Measurements from ENCODE around the gene CTNS.
"Not testable (repeated sequence)": the region's sequence is repeated elsewhere in the genome, so short reads cannot be mapped to it uniquely, and the experiment has no call there.

The CTNS gene

DNA sequence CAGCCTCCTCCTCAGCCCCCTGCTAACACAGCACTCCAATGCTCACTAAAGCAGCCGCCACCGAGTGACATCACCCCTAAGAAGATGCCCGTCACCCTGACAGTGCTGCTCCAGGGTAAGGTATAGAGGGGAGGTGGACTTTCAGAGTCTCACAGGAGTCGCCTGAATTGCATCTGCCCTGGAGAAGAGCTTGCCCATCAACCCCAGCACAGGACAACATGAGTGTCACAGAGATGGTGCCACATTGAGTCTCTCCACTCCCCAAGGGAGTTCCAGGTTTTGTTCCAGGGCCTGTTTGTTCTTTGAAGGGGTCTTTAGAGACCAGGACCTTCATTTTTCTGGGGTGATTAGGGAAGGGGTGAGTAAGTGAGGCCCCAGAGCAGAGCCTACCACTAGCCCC is 61.6 kb downstream of the CTNS start:
- TF ChIP-seq, protein P1, sequence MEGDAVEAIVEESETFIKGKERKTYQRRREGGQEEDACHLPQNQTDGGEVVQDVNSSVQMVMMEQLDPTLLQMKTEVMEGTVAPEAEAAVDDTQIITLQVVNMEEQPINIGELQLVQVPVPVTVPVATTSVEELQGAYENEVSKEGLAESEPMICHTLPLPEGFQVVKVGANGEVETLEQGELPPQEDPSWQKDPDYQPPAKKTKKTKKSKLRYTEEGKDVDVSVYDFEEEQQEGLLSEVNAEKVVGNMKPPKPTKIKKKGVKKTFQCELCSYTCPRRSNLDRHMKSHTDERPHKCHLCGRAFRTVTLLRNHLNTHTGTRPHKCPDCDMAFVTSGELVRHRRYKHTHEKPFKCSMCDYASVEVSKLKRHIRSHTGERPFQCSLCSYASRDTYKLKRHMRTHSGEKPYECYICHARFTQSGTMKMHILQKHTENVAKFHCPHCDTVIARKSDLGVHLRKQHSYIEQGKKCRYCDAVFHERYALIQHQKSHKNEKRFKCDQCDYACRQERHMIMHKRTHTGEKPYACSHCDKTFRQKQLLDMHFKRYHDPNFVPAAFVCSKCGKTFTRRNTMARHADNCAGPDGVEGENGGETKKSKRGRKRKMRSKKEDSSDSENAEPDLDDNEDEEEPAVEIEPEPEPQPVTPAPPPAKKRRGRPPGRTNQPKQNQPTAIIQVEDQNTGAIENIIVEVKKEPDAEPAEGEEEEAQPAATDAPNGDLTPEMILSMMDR (IDR thresholded peaks at IDR 0.05; ENCODE audit: extremely low read depth, insufficient read depth, missing control alignments), result no peak
- in situ Hi-C loops (cut with MboI; ENCODE audit: low pct_unique_long_range_greater_than_20kb, low sequenced_read_pairs, unreplicated experiment), result no loop called here
- DNase-seq (ENCODE audit: low spot score), result no peak

DNA sequence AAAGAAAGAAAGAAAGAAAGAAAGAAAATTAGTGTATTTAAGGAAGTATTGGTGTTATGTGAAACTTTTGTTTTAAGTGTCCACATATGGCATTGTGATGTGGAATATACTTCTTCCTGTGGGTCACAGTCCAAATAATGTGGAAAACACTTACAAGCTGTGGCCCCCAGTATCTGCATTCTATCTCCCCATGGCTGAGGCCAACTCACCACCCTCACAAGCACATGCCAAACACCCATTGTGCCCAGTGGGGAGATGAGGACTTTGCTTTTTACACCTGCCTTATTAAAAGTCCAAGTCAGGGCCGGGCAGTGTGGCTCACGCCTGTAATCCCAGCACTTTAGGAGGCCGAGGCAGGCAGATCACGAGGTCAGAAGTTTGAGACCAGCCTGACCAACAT is 63.4 kb downstream of the CTNS start:
- DNase-seq (ENCODE audit: low spot score), result no peak
- in situ Hi-C loops (cut with MboI; ENCODE audit: low pct_unique_long_range_greater_than_20kb, low sequenced_read_pairs, unreplicated experiment), result no loop called here
- TF ChIP-seq, protein P1 (IDR thresholded peaks at IDR 0.05; ENCODE audit: extremely low read depth, insufficient read depth, missing control alignments), result no peak

DNA sequence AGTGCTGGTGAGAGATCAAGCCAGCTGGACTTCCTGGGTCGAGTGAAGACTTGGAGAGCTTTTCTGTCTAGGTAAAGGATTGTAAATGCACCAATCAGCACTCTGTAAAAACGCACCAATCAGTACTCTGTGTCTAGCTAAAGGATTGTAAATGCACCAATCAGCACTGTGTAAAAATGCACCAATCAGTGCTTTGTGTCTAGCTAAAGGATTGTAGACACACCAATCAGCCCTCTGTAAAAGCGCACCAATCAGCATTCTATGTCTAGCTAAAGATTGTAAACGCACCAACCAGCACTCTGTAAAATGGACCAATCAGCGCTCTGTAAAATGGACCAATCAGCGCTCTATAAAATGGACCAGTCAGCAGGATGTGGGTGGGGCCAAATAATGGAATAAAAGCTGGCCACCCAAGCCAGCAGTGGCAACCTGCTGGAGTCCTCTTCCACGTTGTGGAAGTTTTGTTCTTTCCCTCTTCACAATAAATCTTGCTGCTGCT is 65.5 kb downstream of the CTNS start:
- in situ Hi-C loops (cut with MboI; ENCODE audit: low pct_unique_long_range_greater_than_20kb, low sequenced_read_pairs, unreplicated experiment); DNase-seq (ENCODE audit: low spot score): not testable (repeated sequence)

DNA sequence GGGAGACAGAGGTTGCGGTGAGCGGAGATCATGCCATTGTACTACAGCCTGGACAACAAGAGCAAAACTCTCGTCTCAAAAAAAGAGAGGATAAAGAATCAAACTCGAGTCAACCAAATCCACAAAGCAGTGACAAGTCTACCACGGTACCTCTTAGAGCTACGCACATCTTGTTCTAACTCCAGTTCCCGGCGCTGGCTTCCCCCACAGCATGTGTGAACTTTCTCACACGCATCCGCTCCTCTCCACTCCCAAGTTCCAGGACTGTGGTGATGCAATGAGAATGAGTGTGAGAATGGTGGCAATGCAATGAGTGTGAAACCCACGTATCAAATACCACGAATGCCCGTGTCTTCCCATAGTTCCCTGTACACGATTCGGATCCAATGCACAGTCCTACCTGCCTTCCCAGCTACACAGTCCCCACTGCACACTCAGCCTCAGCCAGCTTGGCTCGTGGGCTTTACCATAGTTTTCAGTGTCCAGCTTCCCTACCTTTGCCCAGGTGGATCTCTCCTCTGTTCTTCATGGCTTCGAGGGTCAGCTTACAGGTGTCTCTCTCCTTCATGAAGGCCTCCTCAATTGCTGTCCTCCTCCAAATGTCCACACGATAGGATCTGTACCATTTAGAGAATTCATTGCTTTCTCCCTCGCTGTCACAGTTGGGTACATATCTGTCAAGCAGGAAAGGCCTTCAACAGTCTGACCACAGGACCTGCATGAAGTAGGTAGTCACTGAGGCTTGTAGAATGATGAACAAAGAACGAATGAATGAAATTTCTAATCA is 68.6 kb downstream of the CTNS start:
- DNase-seq (ENCODE audit: low spot score), result no peak
- TF ChIP-seq, protein P1 (IDR thresholded peaks at IDR 0.05; ENCODE audit: extremely low read depth, insufficient read depth, missing control alignments), result no peak
- in situ Hi-C loops (cut with MboI; ENCODE audit: low pct_unique_long_range_greater_than_20kb, low sequenced_read_pairs, unreplicated experiment), result no loop called here

DNA sequence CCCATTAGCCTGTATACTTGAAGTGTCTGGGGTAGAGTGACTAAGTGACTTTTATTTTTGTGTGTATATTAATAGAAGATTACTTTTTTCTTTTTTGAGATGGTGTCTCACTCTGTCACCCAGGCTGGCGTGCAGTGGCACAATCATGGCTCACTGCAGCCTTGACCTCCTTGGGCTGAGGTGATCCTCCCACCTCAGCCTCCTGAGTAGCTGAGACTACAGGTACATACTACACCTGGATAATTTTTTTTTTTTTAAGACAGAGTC is 69.1 kb downstream of the CTNS start:
- DNase-seq (ENCODE audit: low spot score); in situ Hi-C loops (cut with MboI; ENCODE audit: low pct_unique_long_range_greater_than_20kb, low sequenced_read_pairs, unreplicated experiment): not testable (repeated sequence)

DNA sequence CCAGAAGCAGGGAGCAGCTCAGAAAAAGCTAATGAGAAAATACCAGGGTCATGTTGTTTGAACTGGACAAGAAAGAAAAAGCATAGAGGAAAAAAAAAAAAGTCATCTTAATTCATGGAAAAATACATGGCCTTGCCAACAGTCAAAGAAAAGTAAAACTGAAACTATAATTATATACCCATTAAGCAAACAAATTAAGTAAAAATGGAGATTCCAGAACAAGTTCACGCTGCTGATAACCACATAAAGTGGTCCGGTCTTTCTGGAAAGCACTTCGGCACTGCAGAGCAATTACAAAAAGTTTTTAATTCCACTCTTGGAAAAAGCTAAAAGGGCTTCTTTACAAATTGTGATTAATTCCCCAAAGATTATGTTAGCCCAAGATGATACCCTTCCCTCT is 71.8 kb downstream of the CTNS start:
- DNase-seq (ENCODE audit: low spot score), result no peak
- in situ Hi-C loops (cut with MboI; ENCODE audit: low pct_unique_long_range_greater_than_20kb, low sequenced_read_pairs, unreplicated experiment), result no loop called here
- TF ChIP-seq, protein P1 (IDR thresholded peaks at IDR 0.05; ENCODE audit: extremely low read depth, insufficient read depth, missing control alignments), result no peak

DNA sequence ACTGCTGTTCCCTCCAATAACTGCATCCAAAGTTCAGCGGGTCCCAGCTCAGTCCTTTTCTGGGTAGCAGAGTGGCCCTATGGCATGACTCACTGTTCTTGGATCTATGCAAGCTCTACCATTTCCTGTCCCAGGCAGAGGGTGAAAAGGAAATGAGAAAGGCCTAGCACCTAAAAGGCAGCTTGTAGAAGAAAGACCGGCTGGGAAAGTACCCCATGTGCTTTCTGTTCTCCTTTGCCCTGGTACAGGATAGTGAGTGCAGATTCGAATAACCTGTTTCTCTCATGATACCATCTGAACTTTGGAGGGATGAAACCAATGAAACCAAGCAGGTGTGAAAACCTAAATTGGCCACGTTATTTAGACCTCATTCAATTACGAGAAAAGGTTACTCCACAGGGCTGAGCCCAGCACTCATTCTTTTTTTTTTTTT is 74.4 kb downstream of the CTNS start:
- TF ChIP-seq, protein P1 (IDR thresholded peaks at IDR 0.05; ENCODE audit: extremely low read depth, insufficient read depth, missing control alignments), result no peak
- in situ Hi-C loops (cut with MboI; ENCODE audit: low pct_unique_long_range_greater_than_20kb, low sequenced_read_pairs, unreplicated experiment), result no loop called here
- peak; percentile 85 for DNase-seq (ENCODE audit: low spot score)
